PFSK-1 (cell line): ENCODE results near the gene NPHP4.

Source experiments
- FOXP2 ChIP-seq: optimal IDR thresholded peaks from 2 replicates; pipeline ENCODE3; 2011; ENCODE audit warnings: borderline replicate concordance, control low read depth, inconsistent platforms; ENCODE audit not compliant: insufficient read depth; ENCODE audit errors: extremely low read length, extremely low read depth
- POLR2AphosphoS5 ChIP-seq: IDR thresholded peaks from 2 replicates; pipeline ENCODE4 v1.6.1; 2012; ENCODE audit warnings: low read depth, mild to moderate bottlenecking, control low read depth, low read length, moderate library complexity
- SIN3A ChIP-seq: IDR thresholded peaks from 2 replicates; pipeline ENCODE4 v1.6.1; 2012; ENCODE audit warnings: mild to moderate bottlenecking, low read length, moderate library complexity, borderline replicate concordance; ENCODE audit not compliant: insufficient read depth
- TAF1 ChIP-seq: IDR thresholded peaks from 2 replicates; pipeline ENCODE4 v1.6.1; 2012; ENCODE audit warnings: low read length, control low read depth, borderline replicate concordance; ENCODE audit not compliant: insufficient read depth
- TF ChIP-seq, protein P1 (sequence below), 2 experiments: IDR thresholded peaks; 2 replicates each; pipeline versions ENCODE4 v1.6.1 to v1.8.0; 2011 to 2012; ENCODE audit warnings: low read depth in 2 of 2, low read length in 2 of 2, control low read depth in 1 of 2, inconsistent platforms in 1 of 2, mild to moderate bottlenecking in 1 of 2, moderate library complexity in 1 of 2; ENCODE audit not compliant: insufficient read depth in 1 of 2

NPHP4 gene

DNA sequence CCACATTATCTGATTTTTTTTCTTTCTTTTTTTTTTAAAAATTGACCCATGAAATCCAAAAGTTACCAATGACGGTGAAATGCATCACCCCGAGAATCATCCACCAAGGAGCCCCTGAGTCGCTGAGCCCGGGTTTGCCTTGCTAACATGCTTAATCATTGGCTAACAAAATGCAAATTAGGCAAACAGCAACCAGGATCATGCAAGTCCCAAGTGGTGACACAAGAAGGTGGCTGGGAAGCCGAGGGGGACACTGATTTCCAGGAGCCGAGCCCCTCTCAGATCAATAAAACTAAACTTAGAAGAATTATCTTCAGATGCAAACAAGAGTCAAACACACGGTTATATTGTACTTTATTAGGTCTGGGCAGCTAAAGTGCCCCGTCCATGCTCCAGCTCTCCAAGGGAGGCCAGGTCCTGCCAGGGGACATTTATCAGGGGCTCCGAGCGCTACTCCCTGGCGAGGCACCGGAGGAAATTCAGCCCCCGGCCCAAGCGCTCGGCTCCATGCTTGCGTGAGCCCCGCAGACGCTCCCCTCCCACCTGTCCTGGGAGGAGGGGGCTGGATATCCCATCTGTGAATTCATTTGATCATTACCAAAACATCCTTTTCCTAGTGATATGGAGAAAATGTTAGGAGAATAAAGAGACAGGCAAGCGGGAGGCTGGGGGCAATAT, 154.1 kb downstream of the NPHP4 start:
- no peak for TF ChIP-seq TAF1
- TF ChIP-seq FOXP2: no peak
- TF ChIP-seq SIN3A: no peak
- no peak for TF ChIP-seq POLR2AphosphoS5
- TF ChIP-seq, protein P1, sequence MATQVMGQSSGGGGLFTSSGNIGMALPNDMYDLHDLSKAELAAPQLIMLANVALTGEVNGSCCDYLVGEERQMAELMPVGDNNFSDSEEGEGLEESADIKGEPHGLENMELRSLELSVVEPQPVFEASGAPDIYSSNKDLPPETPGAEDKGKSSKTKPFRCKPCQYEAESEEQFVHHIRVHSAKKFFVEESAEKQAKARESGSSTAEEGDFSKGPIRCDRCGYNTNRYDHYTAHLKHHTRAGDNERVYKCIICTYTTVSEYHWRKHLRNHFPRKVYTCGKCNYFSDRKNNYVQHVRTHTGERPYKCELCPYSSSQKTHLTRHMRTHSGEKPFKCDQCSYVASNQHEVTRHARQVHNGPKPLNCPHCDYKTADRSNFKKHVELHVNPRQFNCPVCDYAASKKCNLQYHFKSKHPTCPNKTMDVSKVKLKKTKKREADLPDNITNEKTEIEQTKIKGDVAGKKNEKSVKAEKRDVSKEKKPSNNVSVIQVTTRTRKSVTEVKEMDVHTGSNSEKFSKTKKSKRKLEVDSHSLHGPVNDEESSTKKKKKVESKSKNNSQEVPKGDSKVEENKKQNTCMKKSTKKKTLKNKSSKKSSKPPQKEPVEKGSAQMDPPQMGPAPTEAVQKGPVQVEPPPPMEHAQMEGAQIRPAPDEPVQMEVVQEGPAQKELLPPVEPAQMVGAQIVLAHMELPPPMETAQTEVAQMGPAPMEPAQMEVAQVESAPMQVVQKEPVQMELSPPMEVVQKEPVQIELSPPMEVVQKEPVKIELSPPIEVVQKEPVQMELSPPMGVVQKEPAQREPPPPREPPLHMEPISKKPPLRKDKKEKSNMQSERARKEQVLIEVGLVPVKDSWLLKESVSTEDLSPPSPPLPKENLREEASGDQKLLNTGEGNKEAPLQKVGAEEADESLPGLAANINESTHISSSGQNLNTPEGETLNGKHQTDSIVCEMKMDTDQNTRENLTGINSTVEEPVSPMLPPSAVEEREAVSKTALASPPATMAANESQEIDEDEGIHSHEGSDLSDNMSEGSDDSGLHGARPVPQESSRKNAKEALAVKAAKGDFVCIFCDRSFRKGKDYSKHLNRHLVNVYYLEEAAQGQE (IDR thresholded peaks at IDR 0.05; ENCODE audit: insufficient read depth in 1 of 2, low read depth in 2 of 2, low read length in 2 of 2): no peak

DNA sequence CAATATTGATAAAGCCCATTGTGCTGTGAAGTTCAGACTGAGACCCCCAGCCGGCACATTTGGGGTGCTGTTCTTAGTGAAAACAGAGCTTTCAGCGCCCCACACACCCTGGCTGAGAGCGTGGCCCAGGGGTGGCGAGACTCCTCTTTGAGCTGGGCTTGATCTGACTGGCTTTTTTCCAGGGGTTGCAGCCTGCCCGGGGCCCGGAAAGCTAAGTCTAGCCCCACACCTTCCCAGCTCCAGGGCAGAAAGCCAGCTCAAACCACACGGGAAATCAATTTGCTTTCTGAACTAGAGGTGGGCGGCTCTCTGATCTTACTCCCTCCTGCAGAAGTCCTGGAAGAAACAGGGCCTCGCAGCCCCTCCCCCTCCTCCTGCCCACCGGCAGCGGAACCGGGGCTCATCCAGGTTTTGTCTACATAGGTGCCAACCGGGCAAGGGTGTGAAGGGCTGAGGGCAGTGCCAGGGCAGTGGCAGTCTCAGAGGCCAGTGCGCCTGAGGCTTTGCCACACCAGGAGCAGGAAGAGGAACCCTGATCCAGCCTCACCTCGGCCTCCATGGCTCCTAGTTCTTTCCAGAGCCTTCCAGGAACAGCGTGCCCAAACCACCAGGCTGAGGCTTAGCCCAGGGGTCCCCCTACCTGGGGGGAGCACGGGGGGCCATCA, 155.3 kb downstream of the NPHP4 start:
- no peak for TF ChIP-seq SIN3A
- TF ChIP-seq, protein P1 (IDR thresholded peaks at IDR 0.05; ENCODE audit: insufficient read depth in 1 of 2, low read depth in 2 of 2, low read length in 2 of 2): no peak
- TF ChIP-seq TAF1: no peak
- no peak for TF ChIP-seq POLR2AphosphoS5
- no peak for TF ChIP-seq FOXP2

- TF ChIP-seq SIN3A: no peak
- no peak for TF ChIP-seq TAF1
- no peak for TF ChIP-seq POLR2AphosphoS5
- no peak for TF ChIP-seq FOXP2
- TF ChIP-seq, protein P1 (IDR thresholded peaks at IDR 0.05; ENCODE audit: insufficient read depth in 1 of 2, low read depth in 2 of 2, low read length in 2 of 2): no peak
Observed at GRCh38 chr1:5835179-5835562, 157.1 kb downstream of the NPHP4 start.

- TF ChIP-seq SIN3A: no peak
- no peak for TF ChIP-seq POLR2AphosphoS5
- TF ChIP-seq FOXP2: no peak
- no peak for TF ChIP-seq TAF1
- TF ChIP-seq, protein P1 (IDR thresholded peaks at IDR 0.05; ENCODE audit: insufficient read depth in 1 of 2, low read depth in 2 of 2, low read length in 2 of 2): no peak
Observed at GRCh38 chr1:5834477-5835178, 157.6 kb downstream of the NPHP4 start.
